ENCODE data around the gene PFDN1.
A peak's percentile ranks its signal among the peaks of the same experiment; 100 is the strongest.
"Not testable (repeated sequence)": the region's sequence is repeated elsewhere in the genome, so short reads cannot be mapped to it uniquely, and the experiment has no call there.

PFDN1 gene, protein sequence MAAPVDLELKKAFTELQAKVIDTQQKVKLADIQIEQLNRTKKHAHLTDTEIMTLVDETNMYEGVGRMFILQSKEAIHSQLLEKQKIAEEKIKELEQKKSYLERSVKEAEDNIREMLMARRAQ

GRCh38 chr5:140302786-140303639 lies at the start of gene PFDN1:
TSS of gene PFDN1 (minus strand) at chr5:140303101. CDS start at chr5:140303073, 28 bp downstream.
- DNase-seq (ENCODE audit: low read depth, low spot score): peak; percentile 74

GRCh38 chr5:140351609-140352334 lies 48.9 kb upstream of the PFDN1 start:
- no peak for DNase-seq (ENCODE audit: low read depth, low spot score)

- no peak for DNase-seq (ENCODE audit: low read depth, low spot score)
Observed at GRCh38 chr5:140349244-140349643, 46.3 kb upstream of the PFDN1 start.

GRCh38 chr5:140348104-140348503 lies 45.2 kb upstream of the PFDN1 start:
- DNase-seq (ENCODE audit: low read depth, low spot score): no peak

- no peak for DNase-seq (ENCODE audit: low read depth, low spot score)
Observed at GRCh38 chr5:140347360-140347759, 44.5 kb upstream of the PFDN1 start.

DNA sequence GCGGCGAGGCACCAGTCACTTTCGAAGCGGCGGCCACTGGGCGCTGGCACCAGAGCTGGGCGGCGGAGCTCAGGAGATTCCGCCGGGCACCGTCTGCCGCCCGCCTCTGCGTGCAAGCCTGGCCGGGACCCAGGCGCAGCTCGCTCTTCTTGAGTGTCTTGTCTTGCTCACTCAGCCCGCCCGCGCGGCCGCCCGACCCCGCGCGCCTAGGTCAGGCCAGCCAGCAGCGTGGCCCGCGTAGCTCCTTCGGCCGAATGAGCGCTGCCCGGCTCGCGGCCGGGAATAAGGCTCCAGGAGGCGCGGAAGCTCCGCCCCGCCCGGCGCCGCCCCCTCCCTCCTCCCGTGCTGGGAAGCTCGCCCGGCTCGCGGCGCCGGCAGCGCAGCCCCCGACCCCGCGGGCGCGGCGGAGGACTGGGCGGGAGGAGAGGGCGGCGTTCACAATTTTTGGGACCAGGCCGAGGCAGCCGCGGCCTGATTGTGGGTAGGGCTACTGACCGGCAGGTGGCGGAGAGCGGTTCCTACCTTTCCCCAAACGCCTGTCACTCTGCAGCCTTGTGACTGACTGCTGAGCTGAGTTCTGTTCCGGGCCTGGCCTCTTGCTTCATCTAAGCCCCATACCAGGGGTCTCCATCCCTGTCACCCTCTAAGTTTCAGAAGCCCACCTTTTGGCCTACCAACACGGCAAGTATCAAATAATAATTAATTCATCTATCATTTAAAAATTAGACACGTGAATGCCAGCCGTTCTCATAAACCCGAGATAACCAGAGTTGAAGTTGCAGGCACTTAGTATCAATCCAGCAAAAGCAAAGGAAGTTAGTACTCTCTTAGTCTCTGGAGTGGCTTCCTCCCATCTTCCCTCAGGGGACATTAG lies 43.7 kb upstream of the PFDN1 start, which contains the start of gene HBEGF:
TSS of gene HBEGF (minus strand) at position 256 of the 874 bp plus-strand sequence. CDS start 275 bp downstream, outside the sequence.
- no peak for DNase-seq (ENCODE audit: low read depth, low spot score)

- no peak for DNase-seq (ENCODE audit: low read depth, low spot score)
Observed at GRCh38 chr5:140345919-140346347, 43.0 kb upstream of the PFDN1 start.

DNA sequence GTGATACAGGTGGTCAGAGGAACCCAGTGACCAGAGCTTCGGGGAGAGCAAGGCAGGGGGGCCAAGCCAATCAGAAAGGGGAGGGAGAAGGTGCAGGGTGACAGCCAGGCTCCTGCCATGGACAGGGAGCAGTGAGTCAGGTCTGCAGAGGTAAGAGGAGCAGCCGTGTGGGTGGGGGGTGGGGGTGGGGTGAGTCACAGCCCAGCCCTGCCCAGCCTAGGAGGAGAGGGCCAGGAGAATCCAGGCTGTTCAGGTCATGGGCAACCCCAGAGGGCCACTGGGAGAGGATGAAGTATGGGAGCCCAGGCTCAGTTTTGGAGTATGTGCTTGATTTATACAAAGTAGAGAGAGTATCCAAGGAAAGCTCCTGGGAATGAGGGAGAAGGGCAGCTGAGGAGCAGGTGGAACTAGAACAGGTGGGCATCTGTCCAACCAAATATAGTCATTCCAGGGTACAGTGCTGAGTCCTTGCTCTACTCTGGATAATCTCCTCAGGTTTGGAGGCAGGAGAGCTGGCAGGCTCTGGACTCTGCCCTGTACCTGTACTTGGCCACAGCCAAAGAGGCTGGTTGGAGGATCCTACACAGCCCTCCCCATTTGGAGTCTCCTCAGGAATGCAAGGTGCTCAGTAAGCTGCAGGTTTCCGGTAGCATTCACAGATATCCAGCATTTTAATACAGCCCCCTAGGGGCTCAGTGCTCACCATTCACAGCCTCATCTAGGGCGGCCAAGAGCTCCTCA lies 42.0 kb upstream of the PFDN1 start:
- no peak for DNase-seq (ENCODE audit: low read depth, low spot score)

DNA sequence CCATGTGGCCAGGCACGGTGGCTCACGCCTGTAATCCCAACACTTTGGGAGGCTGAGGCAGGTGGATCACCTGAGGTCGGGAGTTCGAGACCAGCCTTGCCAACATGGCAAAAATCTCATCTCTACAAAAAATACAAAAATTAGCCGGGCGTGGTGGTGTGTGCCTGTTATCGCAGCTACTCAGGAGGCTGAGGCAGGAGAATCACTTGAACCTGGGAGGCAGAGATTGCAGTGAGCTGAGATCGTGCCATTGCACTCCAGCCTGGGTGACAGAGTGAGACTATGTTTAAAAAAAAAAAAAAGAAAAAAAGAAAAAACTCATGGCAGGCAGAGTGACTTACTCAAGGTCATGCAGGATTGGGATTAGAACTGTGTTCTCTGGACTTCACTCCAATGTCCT lies 40.9 kb upstream of the PFDN1 start:
- not testable (repeated sequence) for DNase-seq (ENCODE audit: low read depth, low spot score)

GRCh38 chr5:140342896-140343295 lies 40.0 kb upstream of the PFDN1 start:
- DNase-seq (ENCODE audit: low read depth, low spot score): no peak

- no peak for DNase-seq (ENCODE audit: low read depth, low spot score)
Observed at GRCh38 chr5:140342287-140342686, 39.4 kb upstream of the PFDN1 start.

GRCh38 chr5:140341591-140341990 lies 38.7 kb upstream of the PFDN1 start:
- no peak for DNase-seq (ENCODE audit: low read depth, low spot score)

DNA sequence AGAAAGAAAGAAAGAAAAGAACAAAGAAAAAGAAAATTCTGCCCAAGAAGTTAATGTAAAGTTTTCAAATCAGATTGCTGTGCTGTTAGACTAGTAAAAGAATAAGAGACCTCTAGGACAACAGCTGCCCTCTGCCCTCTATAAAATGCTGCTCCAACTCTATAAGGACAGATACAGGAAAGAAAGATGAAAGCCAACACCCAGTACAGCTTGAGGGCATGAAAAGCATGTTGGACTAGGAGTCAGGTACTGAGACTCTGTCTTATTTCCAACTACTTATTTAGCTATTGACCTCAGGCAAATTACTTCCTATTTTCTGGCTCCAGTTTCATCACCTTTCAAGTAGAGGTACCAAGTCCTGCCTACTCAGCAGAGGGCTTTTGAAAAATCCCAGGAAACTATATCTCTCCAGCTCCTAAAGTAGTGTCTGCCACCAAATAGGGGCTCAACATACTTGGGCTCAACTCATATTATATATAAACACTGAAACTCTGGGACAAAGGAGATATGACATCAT lies 37.8 kb upstream of the PFDN1 start:
- DNase-seq (ENCODE audit: low read depth, low spot score): no peak

DNA sequence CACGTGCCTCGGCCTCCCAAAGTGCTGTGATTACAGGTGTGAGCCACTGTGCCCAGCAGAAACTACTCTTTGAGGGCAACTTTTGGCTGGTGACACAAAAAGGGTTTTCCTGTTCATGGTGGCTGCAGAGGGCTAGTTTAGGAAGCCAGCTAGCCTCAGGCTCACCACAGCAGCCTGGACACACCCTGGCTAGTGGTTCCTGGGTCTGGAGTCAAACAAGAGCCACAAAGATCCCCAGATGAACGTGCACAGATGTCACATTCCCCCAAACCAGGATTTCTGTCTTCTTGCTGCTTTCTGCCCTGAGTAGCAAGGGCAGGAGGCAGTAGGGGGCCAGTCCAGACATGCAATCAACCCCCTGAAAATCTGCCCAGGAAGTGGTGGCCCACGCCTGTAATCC lies 36.7 kb upstream of the PFDN1 start:
- no peak for DNase-seq (ENCODE audit: low read depth, low spot score)

DNA sequence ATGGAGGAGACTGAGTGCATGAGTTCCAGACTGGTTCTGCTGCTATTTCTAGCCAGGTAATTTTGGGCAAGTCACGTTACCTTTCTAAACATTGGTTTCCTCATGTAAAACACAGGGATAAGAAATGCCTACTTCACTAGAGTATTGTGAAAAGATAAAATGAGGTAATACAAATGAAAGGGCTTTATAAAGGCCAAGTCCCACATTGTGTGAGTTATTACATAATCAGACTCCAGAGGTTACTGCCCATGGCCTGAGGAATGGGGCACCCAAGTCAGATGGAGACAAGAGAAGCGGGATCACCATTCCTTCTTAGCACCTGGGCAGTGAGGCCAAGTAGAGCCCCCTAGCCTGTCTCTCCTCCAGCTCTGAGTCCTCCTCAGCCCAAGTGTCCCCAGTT lies 36.0 kb upstream of the PFDN1 start:
- no peak for DNase-seq (ENCODE audit: low read depth, low spot score)

DNA sequence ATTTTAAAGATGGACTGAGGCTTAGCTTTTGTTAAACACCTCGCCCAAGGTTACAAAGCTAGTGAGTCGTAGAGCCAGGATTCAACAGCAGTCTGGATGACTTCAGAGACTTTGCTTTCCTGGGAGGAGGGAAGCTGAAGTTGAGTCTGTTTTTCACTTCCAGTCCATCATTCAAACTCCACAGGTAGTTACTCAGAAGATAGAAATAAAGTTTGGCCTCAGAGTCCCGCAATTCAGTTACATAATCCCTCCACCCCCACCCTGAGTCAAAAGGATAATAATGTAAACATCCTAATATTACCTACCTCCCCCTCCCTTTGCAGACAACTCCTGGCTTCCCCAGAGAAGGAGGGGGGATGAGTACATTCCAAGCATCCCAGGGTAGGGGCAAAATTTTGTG lies 35.4 kb upstream of the PFDN1 start:
- no peak for DNase-seq (ENCODE audit: low read depth, low spot score)

- DNase-seq (ENCODE audit: low read depth, low spot score): no peak
Observed at GRCh38 chr5:140337880-140338279, 35.0 kb upstream of the PFDN1 start.

- DNase-seq (ENCODE audit: low read depth, low spot score): no peak
Observed at GRCh38 chr5:140336388-140336787, 33.5 kb upstream of the PFDN1 start.

DNA sequence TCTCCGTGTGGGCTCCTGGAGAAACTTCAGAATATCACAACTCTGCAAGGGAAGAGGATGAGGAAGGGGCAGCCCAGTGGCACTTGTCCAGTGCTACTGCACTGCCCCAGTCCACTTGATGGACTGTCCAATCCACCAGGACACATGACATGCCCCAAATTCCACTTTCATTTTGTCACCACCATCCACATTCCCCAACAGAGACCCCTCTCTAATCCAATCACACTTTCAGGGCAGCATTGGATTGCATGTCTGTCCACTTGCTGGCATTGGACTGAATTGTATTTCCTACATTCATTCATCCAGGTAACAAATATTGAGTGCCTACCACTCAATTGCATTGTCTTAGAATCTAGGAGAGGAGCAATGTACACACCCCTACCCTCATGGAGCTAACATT lies 28.7 kb upstream of the PFDN1 start:
- no peak for DNase-seq (ENCODE audit: low read depth, low spot score)

- DNase-seq (ENCODE audit: low read depth, low spot score): no peak
Observed at GRCh38 chr5:140329739-140330481, 27.0 kb upstream of the PFDN1 start.

All from iPS DF 19.7 (cell line).